HL-60 (cell line): ENCODE measurements around the gene MICB.

Source experiments
- CTCF ChIP-seq: IDR thresholded peaks from one replicate; pipeline ENCODE4 v1.5.1; 2011; ENCODE audit warnings: low read length, control low read depth, inconsistent platforms; ENCODE audit not compliant: insufficient read depth
- GABPA ChIP-seq: IDR thresholded peaks from 2 replicates; pipeline ENCODE4 v1.6.1; 2012; ENCODE audit warnings: low read depth
- POLR2AphosphoS5 ChIP-seq: IDR thresholded peaks from 2 replicates; pipeline ENCODE4 v1.6.1; 2012; ENCODE audit warnings: low read depth
- TF ChIP-seq, protein P1 (sequence below): IDR thresholded peaks from 2 replicates; pipeline ENCODE4 v1.6.1; 2012; ENCODE audit warnings: low read depth; ENCODE audit not compliant: insufficient replicate concordance

DNA sequence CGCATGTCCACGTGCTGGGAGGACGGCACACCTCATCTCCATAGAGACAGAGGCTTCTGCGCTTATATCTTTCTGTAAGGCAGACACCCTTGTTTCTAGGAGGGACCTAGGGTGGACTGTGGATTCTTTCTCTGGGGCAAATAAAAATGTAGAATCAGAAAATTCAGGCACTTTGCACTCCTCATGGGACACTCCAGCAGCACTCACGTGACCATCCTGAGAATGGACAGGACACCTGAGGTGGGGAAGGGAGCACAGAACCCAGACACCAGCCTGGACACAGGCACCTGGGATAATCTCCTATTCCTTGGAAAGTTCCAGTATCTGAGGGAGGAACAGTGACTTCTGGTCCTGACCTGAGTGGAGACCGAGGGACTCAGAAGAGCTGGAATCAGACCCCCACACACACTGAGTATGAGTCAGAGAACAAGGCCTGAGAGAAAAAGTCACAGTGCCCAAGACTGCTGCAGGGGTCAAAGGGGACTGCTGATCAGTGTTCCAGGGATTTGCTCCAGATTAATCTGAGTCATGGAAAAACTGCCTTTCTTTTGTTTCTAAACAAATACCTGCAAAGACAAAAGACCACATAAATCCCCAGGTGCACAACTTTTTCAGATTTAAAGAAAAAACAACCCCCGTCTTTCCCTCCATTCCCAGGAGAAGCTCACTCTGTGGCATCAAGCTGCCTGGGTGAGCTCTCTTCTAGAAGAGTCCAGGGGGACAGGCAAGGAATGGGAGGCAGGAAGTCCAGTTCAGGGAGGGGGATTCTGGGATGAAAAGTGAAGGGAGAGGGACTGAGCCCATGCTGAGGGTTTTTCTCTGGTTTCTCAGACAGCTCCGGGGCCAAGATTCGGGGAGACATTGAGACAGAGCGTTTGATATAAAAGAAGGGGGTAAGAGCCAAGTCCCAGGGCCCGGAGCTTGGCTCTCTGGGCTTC, 35.6 kb upstream of the MICB start:
- TF ChIP-seq CTCF (no peak), POLR2AphosphoS5 (no peak), GABPA (no peak)
- TF ChIP-seq, protein P1, sequence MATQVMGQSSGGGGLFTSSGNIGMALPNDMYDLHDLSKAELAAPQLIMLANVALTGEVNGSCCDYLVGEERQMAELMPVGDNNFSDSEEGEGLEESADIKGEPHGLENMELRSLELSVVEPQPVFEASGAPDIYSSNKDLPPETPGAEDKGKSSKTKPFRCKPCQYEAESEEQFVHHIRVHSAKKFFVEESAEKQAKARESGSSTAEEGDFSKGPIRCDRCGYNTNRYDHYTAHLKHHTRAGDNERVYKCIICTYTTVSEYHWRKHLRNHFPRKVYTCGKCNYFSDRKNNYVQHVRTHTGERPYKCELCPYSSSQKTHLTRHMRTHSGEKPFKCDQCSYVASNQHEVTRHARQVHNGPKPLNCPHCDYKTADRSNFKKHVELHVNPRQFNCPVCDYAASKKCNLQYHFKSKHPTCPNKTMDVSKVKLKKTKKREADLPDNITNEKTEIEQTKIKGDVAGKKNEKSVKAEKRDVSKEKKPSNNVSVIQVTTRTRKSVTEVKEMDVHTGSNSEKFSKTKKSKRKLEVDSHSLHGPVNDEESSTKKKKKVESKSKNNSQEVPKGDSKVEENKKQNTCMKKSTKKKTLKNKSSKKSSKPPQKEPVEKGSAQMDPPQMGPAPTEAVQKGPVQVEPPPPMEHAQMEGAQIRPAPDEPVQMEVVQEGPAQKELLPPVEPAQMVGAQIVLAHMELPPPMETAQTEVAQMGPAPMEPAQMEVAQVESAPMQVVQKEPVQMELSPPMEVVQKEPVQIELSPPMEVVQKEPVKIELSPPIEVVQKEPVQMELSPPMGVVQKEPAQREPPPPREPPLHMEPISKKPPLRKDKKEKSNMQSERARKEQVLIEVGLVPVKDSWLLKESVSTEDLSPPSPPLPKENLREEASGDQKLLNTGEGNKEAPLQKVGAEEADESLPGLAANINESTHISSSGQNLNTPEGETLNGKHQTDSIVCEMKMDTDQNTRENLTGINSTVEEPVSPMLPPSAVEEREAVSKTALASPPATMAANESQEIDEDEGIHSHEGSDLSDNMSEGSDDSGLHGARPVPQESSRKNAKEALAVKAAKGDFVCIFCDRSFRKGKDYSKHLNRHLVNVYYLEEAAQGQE: no peak
